Lower leg skin (tissue), 3 donors: Measurements from ENCODE around the gene MYRF.

Experiments
- CTCF ChIP-seq, 3 donors: fragments of 450-650 bp; IDR thresholded peaks; one replicate each; pipeline ENCODE4 v1.5.1; 2016; ENCODE audit warnings: antibody characterized with exemption in 3 of 3, mild to moderate bottlenecking in 3 of 3, moderate library complexity in 2 of 3
- POLR2A ChIP-seq, 2 donors: fragments of 450-650 bp; IDR thresholded peaks; one replicate each; pipeline ENCODE4 v1.6.1; 2016 to 2017; ENCODE audit warnings: antibody characterized with exemption in 2 of 2, mild to moderate bottlenecking in 1 of 2, moderate library complexity in 1 of 2

DNA sequence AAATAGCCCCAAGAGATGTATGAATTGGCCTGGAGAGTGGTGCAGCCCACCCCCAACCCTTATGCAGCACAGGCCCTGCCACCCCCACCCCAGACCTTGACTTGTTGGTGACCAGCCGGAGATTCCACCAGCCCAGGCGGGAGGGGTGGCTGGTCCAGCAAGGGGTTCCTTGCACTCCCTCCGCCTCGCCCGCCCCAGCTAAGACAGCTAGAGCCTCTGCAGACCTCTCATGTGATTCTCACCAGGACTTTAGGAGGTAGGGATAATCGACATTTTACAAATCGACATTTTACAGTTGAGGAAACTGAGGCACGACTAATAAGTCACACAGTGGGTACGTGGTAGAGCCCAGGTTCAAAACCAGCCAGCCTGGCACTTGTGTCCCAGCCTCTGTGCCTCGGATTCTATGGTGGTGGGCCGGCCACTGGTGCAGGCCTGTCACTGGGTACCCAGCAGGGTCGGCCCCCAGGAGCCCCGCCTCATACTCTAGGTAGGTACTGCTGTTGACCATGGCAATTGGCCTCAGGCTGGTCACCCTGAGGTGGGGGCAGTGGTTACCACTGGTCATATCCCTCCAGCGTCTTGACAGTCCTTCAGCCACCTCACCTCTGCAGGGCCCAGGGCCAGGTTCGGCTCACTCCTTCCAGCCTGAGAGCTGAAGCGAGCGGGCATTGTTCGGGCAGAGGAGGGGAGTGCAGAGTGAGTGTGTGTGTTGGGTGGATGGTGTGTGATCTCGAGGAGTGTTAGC, 35.0 kb upstream of the MYRF start:
- TF ChIP-seq POLR2A (IDR thresholded peaks at IDR 0.05) (no peak), CTCF (IDR thresholded peaks at IDR 0.05) (no peak)
